Measurements from ENCODE around the gene RBFOX1.

Gene RBFOX1

DNA sequence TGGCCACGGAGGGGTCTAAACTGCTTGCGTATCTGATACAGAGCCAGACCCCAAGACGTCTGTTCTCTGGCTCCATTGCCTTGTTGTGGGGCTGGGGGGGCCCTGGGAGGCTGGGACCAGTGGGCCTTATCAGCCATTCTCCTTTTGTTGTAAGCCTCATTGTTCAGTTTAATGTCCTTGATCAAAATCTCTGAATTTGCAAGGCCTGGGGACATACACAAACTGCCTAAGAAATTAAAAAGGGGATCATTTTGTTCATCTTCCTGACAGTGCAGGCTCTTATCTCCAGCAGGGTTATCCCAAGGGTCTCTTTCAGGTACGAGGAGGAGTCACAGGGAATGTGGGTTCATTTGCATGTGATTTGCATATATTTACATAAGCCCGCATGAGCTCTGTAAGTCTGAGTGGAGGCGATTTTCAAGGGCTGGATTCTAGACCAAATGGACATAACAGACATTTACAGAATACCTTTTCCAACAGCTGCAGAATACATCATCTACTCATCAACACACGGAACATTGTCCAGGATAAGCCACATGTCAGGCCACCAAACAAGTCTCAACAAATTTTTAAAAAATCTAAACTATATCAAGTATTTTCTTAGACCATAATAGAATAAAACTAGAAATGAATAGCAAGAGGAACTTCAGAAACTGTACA, 269.8 kb downstream of the RBFOX1 start:
- DNase-seq (ENCODE audit: low spot score) = no peak

DNA sequence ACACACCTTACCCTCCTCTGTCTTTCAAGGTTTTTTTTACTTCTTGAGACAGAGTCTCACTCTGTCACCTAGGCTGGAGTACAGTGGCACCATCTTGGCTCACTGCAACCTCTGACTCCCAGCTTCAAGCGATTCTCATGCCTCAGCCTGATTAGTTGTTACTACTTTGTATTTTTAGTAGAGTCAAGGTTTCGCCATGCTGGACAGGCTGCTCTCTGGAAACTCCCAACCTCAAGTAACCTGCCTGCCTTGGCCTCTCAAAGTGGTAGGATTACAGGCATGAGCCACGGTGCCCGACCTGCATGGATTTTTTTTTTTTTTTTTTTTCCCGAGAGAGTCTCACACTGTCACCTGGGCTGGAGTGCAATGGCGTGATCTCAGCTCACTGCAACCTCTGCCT, 273.2 kb downstream of the RBFOX1 start:
- DNase-seq (ENCODE audit: low spot score) = no peak

DNA sequence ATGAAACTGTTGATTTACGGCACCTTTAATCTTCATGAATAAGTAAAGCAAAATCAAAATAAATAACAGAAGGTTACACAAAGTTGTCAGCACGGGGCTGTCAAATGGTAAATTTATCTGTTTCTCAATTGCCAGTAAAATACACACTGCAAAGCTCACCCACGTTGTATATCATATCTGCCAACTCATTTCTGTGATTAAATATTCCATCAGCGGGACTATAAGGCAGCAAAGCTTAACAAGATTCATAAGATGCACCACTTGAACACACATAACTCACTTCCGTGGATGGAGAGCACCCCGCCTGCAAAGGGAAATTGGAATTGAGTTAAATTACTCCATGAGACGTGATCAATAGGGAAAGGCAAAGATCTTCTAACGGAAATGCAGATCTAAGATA, 280.0 kb downstream of the RBFOX1 start:
- no peak for DNase-seq (ENCODE audit: low spot score)

DNA sequence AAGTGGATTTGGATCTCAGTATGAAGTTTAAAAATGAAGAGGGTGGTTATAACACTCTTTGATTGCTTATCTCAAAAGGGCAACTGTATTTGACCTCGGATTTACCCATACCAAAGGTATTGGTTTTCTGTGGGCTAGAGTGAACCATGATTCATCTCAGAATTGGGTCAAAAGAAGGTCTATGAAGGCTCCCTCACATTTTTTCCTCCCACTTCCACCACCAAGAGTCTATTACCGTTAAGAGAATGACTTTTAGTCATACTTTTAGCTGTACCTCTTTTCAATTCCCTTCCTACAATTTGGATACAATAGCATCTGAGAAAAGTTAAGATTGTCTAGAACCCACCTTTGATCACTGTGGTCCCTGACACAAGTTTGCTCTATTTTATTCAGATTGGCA, 280.9 kb downstream of the RBFOX1 start:
- no peak for DNase-seq (ENCODE audit: low spot score)

DNA sequence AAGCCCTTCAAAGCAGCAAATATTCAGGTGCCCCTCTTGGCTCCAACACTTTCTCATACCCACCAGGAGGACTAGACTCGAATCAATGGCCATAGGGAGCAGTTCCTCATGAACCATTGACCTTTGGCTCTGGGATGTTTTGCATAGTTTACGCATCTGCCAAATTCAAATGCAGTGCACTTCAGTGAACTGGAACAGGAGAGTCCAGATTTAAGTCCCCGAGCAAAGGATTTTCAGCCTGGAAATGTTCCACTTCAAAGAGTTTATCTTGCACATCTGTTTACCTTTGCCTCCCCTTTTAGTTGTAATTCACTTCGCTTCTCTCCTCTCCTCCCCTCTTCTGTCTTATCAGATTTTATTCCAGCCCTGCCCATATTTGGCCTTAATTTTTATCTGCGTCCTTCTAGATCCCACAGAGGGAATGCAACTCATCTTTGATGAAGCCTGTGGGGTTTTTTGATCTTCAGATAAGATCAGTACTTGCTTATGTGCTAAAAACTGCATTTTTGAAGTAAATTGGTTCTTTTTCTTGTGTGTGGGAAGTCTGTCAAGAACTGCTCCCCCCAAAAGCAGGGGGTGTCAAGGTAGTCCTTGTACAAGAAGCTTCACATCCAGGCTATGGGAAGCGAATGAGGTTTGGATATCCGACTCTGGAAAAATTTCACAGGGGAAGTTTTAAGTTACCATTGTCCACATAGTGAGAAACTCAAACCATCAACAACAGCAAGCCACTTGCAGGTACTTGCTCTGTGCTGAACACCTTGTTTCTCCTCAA, 281.6 kb downstream of the RBFOX1 start:
- DNase-seq (ENCODE audit: low spot score) = no peak

DNA sequence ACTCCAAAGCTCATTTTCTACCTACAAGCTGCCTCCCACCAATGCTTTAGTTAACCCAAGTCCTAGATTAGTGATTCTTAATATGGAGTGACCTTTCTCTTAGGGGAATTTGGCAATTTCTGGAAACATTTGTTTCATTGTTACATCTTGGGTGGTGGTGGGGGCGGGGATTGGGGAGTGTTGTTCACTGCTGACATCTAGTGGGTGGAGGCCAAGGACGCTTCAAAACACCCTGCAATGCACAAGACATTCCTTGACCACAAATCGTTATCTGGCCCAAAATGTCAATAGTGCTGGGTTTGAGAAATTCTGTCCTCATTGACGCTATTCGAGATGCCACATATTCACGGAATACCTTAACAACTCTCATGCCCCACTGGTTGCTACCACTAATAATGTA, 282.9 kb downstream of the RBFOX1 start:
- DNase-seq (ENCODE audit: low spot score) = peak; percentile 28

DNA sequence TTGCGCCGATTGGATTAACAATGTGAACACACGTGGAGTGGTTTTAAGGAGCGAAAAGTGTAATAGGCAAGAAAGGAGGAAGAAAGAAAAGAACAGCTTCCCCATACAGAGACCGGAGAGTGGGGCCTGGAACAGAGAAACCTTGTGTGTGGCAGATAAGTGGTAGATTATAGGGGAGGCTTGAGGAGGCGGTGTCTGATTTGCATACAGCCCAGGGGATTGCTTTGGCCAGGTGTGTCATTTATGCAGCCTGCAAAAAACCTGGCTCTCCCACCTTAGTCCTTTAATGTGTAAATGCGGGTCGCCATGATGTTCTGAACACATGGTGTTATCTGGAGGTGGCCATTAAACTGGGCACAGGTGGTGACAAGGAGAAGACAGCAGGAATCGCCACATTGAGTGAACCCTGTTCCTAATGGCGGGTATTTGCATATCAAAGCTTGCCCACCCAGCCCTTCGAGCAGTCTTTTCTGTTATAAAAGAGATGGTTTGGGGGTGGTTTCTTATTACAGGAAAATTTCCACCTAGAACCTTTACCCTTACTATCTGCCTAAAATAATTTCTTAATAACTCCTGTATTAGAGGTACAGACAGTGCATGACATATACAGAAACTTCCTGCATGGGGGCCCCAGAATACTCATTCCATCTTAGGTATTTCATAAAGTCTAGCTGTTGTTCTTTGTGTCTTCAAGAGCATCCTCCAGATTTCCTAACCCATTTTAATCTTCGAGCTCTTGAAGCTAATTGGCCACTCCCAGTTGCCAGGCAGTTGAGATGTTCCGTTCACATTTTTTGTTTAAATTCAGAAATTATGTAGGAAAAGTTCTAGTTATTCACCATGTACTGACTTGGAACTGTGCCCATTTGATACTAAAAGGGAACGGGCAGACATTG, 292.5 kb downstream of the RBFOX1 start:
- no peak for DNase-seq (ENCODE audit: low spot score)

DNA sequence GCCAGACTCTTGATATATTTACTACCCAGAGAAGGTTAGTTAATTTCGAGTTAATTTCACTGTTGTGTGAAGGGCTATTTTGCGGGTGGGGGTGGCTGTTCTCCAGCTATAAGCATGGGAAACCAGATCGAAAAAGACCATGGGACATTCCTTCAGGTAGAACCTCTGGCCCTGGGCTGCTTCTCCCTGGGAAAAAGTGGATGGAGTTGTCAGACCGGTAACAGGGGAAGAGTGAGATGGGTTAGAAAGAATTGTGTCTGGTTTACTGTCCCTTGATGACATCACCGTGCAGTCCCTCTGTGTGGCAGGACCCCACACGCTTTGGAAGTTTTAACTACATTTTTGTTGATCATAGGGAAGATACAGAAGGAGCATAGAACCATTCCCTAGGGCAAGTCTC, 296.3 kb downstream of the RBFOX1 start:
- no peak for DNase-seq (ENCODE audit: low spot score)

DNA sequence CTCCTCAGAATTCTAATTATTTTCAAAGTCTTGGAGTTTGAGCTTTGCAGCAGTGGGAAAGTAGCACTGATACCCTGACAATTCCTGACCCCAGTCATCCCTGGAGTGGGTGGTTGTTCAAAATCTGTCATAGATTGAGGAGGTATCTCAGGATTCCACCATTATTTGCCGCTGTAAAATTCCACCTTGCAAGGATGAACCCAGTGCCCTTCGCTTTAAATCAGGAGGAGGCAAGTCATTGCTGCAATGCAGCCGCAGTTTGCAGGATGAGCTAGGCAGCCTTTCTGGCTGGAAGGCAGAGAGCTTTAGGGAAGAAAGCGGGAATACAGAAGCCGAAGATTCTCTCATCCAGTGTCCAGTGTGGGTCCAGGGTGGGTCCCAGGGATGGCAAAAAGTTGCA, 296.9 kb downstream of the RBFOX1 start:
- DNase-seq (ENCODE audit: low spot score) = no peak

DNA sequence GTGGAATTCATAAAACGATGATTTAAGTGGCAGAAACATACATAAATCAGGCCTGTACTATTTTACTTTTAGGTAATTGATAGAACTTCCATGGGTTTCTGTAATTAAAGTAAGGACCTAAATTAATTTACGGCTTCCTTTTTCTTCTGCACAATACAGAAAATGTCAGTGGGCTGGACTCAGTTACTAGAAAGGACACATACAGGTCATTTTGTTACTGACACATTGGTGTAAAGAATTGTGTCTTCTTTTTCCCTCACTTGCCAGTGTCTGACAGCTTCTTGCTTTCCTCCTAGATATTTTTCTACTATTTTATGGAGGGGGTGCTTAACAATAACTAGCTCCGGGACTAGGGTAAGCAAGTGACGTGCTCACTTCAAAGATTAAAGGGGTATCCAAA, 304.8 kb downstream of the RBFOX1 start:
- DNase-seq (ENCODE audit: low spot score) = no peak

DNA sequence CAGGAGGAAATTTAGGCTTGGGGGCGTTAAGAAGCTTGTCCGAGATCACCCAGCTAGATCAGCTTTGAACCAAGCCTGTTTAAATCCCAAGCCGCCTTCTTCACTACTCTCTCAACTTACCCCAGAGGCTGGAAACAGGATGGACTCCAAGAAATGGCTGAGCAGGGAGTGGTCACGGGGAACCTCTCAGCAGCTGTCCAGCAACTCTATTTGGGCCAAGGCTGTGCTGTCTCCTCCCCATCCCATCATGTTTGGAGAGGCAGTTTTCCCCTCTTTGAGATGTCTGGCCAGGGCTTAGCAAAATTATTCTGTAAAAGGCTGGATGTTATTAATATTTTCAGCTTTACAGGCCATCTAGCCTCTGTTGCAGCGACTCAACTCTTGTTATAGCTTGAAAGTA, 305.7 kb downstream of the RBFOX1 start:
- DNase-seq (ENCODE audit: low spot score) = no peak

DNA sequence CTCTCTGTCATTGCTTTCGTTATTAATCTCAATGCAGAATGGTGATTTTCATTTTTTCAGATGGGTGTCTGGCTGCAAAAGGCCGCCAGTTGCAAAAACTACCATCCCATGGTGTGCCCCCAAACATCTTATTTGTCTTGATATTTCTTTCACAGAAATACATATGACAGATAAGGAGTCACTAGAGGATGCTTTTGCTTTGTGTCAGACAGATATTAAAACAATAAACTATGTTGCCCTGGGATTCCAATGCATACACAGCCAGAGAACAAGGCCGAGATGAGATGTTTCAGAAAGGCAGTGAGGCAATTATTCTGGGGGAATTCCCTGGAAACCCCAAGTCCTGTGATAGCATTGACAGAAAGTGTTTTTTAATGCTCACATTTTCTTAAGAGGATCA, 307.7 kb downstream of the RBFOX1 start:
- no peak for DNase-seq (ENCODE audit: low spot score)

DNA sequence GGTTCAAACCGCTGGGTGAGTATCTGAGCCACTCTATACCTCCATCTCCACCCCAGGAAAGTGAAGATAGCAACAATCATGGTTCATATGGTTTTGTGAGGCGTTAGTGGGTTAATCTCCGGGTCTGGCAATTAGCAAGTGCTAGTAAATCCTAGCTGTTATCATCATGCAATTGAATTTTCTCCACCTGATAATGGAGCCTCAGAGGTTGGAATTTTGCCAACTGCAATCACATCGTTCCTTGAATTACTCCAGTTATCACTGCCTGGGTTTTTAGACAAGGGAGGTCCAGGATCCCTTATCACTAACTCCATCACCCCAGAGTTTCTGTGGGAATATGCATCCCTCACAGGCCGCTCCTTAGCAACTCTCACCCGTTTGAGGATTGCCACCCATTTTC, 311.5 kb downstream of the RBFOX1 start:
- no peak for DNase-seq (ENCODE audit: low spot score)

DNA sequence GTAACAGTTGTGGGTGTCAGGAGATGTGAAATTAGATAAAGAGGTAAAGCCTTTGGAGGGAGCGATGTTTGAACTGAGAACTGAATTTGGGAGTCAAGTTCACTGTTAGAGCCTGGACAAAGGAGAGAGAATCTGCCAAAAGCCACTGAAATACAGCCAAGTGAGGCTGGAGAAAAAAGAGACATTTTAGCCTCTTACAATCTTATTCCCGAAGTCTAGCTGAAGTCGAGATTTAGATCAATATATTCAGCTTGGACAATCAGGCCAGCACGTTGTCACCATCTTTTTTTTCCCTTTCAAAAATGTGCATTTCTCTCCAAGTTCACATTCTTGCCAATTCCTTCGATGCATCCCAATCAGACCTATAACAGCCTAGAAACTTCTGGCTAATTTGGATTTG, 312.2 kb downstream of the RBFOX1 start:
- DNase-seq (ENCODE audit: low spot score) = no peak

DNA sequence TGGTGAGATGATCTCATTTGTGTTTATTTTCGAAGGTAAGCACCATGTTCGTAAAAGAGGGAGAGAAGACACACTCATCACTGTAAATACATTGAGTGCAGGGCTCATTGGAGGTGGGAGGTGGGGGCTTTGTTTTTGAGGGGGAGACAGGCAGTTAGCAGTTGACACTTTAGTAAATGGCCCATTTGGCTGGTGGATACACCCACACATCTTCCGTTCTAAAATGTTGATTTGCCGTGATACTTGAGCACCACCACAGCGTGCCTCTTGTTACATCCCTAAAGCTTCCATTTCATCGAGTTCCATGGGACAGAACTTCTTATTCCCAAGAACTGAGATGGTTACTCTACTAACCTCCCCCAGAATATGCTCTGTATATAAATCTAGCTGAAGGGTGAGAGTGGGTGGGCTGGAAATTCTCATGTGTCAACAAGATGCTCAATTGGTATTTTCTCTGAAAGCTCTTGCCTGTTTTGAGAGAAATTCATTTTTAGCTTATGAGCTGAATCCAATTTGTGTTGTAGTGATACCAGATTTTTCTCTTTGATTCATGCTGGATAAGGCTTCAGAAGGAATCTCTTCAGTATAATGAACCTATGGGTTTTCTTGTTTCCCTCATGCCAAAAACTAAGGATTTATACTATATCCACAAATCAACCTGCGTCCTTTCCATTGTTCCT, 314.3 kb downstream of the RBFOX1 start:
- no peak for DNase-seq (ENCODE audit: low spot score)

DNA sequence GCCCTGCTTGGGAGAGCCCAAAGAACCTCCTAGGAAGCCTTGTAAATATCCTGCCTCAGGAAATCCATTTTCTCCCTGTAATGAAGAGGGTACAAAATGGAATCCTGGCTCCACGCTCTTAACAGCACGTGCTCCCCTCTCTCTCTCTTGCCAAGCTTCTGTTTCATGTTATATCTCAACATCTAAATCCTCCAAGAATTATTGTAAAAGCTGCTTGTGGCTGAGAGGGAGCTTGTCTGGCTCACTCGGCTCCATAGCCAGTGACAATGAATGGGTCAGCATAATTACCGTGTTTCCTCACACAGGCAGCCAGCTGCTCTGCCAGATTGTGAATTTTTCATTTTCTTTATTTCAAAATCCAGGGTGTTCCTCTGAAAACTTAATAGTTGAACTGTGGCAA, 317.8 kb downstream of the RBFOX1 start:
- no peak for DNase-seq (ENCODE audit: low spot score)

DNA sequence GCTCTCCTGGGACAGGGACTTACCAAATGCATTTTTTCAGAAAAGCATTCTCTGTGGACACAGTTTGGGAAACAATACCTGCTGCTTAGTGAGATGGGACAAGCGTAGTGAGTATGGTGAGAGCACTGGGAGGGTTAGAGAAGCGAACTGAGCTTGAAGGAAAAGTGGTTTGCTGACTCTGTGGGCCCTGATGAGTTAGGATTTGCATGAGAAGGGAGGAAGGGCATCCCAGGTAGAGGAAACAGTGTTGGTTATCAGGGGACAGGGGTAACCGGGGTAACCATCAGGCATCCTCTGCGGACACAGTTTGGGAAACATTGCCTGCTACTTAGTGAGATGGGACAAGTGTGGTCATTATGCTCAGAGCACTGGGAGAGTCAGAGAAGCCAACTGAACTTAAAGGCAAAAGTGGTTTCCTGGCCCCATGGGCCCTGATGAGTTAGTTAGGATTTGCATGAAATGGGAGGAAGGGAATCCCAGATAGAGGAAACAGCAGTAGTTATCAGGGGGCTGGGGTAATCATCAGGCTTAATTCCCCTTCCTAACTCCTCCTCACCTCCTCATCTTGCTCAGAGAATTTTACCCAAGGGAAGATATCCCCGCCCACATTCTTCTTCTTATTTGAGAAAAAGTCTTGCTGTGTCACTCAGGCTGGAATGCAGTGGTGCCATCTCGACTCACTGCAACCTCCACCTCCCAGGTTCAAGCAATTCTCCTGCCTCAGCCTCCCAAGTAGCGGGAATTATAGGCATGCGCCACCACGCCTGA, 319.3 kb downstream of the RBFOX1 start:
- DNase-seq (ENCODE audit: low spot score) = no peak

DNA sequence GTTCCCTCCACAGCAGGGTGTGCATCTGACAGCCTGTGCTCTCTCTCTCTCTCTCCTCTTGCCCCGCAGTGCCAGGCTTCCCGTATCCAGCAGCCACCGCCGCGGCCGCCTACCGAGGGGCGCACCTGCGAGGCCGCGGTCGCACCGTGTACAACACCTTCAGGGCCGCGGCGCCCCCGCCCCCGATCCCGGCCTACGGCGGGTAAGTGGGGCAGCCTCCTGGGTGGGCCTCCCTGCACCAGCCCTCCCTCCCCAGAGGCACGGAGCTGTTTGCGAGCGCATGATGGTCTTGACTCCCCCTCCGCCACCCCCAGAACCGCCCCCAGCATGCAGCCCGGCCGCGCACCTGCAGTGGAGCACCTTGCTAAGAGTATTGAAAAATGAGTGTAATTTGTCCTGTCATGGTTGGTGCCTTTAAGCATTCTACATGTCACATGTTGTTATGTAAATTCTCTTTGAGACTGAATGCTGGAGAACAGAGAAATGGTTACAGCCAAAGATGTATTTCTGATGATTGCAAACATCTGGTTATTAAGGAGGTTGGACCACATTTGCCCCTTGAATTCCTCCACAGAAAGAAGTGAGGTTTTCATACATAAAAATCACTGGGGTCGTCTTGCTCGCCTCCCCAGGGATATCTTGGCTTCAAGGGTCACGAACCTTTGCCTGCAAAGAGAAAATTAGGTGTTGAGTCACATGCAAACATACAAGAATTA, 321.3 kb downstream of the RBFOX1 start:
- DNase-seq (ENCODE audit: low spot score) = no peak

DNA sequence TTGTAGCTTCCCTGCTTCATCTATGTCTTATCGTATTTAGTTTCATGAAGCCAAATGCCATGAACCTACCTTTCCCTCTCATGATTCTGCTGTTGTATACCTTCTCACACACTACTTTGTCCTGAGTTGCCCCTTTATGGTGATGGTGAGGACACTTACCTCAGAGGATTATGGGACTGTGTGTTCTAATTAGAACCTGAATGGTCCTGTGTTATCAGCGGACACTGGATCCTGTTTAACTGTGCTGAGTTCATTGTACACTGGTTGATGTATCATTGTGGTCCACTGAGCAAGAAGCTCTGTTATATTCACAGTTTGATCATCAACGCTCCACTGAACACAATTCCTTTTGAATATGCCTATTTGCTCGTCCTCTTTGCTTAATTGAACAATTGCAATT, 343.0 kb downstream of the RBFOX1 start:
- DNase-seq (ENCODE audit: low spot score) = no peak

DNA sequence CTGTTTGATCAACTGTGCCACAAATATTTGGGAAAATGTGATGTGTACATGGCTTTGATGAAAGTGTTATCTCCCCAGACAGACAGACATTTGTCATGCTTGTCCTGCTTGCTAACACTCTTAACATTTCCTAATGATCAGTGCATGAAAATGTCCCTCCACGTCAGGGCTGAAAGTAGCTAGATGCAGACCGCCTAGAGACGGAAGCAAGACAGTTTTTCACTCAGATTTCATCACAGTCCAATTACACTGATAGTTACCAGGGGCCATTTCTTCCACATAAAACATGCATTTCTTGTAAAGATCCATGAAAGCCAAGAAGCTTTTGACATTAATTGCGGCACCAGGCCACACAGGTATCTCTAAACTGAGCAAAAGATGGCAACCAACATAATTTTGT, 347.7 kb downstream of the RBFOX1 start:
- no peak for DNase-seq (ENCODE audit: low spot score)

DNA sequence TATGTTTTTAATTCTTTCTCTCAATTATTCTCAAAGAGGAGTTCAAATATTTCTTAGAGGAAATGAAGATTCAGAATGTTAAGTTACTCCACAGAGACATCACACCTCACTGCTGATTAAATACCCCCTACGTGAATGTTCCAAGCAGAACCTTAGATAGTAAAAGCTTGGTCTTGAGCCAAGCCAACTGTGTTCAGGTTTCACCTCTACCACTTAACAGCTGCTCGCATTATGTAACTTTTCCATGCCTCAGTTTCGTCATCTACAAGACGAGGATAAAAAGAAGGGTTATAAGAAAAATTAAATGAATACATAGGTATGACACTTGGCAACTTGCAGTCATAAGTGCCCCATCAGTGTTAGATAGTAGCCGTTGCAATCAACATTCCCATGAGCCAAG, 356.2 kb downstream of the RBFOX1 start:
- DNase-seq (ENCODE audit: low spot score) = no peak
